Lower leg skin (tissue), 3 donors: ENCODE measurements around the gene RPL26.

Experiments used
- POLR2A ChIP-seq, 2 donors: fragments of 450-650 bp; IDR thresholded peaks; one replicate each; pipeline ENCODE4 v1.6.1; 2016 to 2017; ENCODE audit warnings: antibody characterized with exemption in 2 of 2, mild to moderate bottlenecking in 1 of 2, moderate library complexity in 1 of 2
- TF ChIP-seq, protein P1 (sequence below), 3 donors: fragments of 450-650 bp; IDR thresholded peaks; one replicate each; pipeline ENCODE4 v1.5.1; 2016; ENCODE audit warnings: antibody characterized with exemption in 3 of 3, mild to moderate bottlenecking in 3 of 3, moderate library complexity in 2 of 3

GRCh38 chr17:8420041-8420934 lies 37.3 kb upstream of the RPL26 start:
- TF ChIP-seq, protein P1, sequence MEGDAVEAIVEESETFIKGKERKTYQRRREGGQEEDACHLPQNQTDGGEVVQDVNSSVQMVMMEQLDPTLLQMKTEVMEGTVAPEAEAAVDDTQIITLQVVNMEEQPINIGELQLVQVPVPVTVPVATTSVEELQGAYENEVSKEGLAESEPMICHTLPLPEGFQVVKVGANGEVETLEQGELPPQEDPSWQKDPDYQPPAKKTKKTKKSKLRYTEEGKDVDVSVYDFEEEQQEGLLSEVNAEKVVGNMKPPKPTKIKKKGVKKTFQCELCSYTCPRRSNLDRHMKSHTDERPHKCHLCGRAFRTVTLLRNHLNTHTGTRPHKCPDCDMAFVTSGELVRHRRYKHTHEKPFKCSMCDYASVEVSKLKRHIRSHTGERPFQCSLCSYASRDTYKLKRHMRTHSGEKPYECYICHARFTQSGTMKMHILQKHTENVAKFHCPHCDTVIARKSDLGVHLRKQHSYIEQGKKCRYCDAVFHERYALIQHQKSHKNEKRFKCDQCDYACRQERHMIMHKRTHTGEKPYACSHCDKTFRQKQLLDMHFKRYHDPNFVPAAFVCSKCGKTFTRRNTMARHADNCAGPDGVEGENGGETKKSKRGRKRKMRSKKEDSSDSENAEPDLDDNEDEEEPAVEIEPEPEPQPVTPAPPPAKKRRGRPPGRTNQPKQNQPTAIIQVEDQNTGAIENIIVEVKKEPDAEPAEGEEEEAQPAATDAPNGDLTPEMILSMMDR (IDR thresholded peaks at IDR 0.05) = peak in 1 of 3 donors; percentile 41
- TF ChIP-seq POLR2A (IDR thresholded peaks at IDR 0.05) = no peak
